ENCODE measurements around the gene LRIG2. TPM values are rescaled to one million over a fixed set of nuclear protein-coding genes. Genes with fewer than 3 reads are reported as not detected.

LRIG2 gene
- 69.2 TPM for total RNA-seq

GRCh38 chr1:113072757-113073478 is at the start of gene LRIG2:
TSS of gene LRIG2 (plus strand) at chr1:113073198. CDS start at chr1:113073407, 209 bp downstream.

Other genes with a start within 250 kb of the LRIG2 start
- 58.5 TPM for gene SLC16A1, start 117.0 kb upstream of the LRIG2 start, total RNA-seq

All from parietal lobe (tissue), 1 donor.